ENCODE results near the gene GPS1. TPM values are rescaled to one million over a fixed set of nuclear protein-coding genes. Genes with fewer than 3 reads are reported as not detected.

GPS1 gene
- total and polyA plus RNA-seq, 2 donors from 2014 or later = 99.3 to 149 TPM

- H3K27ac ChIP-seq (ENCODE audit: low read depth in 2 of 2, low read length in 2 of 2) = no peak overlapping the region
- intact Hi-C loops (cut with DNase I) = no loop called here
- no peaks in the 10 kb centered on the region for H3K9me3 ChIP-seq (ENCODE audit: control insufficient read depth in 2 of 3, insufficient read depth in 1 of 3, low read length in 3 of 3)
- DNase-seq = peak in 2 of 5 donors; percentile 49 to 61
- TF ChIP-seq, protein P1, sequence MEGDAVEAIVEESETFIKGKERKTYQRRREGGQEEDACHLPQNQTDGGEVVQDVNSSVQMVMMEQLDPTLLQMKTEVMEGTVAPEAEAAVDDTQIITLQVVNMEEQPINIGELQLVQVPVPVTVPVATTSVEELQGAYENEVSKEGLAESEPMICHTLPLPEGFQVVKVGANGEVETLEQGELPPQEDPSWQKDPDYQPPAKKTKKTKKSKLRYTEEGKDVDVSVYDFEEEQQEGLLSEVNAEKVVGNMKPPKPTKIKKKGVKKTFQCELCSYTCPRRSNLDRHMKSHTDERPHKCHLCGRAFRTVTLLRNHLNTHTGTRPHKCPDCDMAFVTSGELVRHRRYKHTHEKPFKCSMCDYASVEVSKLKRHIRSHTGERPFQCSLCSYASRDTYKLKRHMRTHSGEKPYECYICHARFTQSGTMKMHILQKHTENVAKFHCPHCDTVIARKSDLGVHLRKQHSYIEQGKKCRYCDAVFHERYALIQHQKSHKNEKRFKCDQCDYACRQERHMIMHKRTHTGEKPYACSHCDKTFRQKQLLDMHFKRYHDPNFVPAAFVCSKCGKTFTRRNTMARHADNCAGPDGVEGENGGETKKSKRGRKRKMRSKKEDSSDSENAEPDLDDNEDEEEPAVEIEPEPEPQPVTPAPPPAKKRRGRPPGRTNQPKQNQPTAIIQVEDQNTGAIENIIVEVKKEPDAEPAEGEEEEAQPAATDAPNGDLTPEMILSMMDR (IDR thresholded peaks at IDR 0.05; ENCODE audit: borderline replicate concordance, extremely low read depth, insufficient read depth) = no peak
- H3K27me3 ChIP-seq (ENCODE audit: control insufficient read depth, insufficient read depth, low read length) = no peaks in the 10 kb centered on the region
- no peak for FAIRE-seq
- H3K36me3 ChIP-seq (ENCODE audit: control insufficient read depth in 2 of 3, insufficient read depth in 3 of 3, low read length in 3 of 3) = peaks cover 0 to 2% (median 0%) of the 10 kb centered on the region in 3 donors
- H3K9ac ChIP-seq (ENCODE audit: low read length in 3 of 3) = no peak overlapping the region
- H3K4me3 ChIP-seq (ENCODE audit: low read length in 3 of 3) = no peak overlapping the region
- no peaks in the 10 kb centered on the region for H3K4me1 ChIP-seq (ENCODE audit: control insufficient read depth in 2 of 3, insufficient read depth in 2 of 3, low read depth in 1 of 3, low read length in 3 of 3)
These were observed 25.3 kb downstream of the GPS1 start for GRCh38 chr17:82076785-82077591.

DNA sequence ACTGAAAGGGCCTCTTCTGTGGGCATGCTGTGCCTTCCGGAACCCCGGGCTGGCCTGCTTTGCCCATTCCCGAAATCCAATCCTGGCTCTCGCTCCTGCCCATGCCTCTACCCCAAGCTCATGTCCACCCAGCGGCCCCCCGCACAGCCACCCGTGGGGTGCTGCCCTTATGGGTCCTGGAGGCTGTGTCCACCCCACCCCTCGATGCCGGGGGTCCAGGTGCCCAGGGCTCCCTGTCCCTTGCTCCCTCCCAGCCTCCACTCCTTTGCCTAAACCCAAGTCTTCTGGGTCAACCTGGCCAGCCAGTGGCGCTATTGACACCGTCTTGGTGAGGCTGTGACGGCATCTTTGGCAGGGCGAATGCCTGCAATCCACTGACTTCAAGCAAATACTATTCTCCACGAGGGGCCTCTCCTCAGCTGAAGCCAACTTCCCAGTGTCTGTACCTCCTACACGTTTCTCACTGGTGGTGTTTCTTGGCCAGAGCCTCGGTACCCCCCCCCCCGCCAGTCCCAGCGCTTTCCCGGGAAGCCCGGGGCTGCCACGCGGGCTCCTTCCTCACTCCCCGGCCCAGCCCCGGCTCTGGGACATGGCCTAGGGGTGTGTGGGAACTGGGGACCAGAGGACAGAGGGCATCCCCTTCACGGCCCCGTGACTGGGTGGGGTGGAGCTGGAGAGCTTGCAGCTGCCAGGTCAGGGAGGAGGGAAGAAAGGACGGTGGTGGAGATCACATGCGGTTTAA lies 26.1 kb downstream of the GPS1 start:
- DNase-seq (no peak), FAIRE-seq (no peak)
- H3K9me3 ChIP-seq (ENCODE audit: control insufficient read depth in 2 of 3, insufficient read depth in 1 of 3, low read length in 3 of 3) = no peaks in the 10 kb centered on the region
- H3K27ac ChIP-seq (ENCODE audit: low read depth in 2 of 2, low read length in 2 of 2) = no peak overlapping the region
- H3K27me3 ChIP-seq (ENCODE audit: control insufficient read depth, insufficient read depth, low read length) = no peaks in the 10 kb centered on the region
- peaks cover 0 to 2% (median 2%) of the 10 kb centered on the region in 3 donors for H3K36me3 ChIP-seq (ENCODE audit: control insufficient read depth in 2 of 3, insufficient read depth in 3 of 3, low read length in 3 of 3)
- H3K4me1 ChIP-seq (ENCODE audit: control insufficient read depth in 2 of 3, insufficient read depth in 2 of 3, low read depth in 1 of 3, low read length in 3 of 3) = no peaks in the 10 kb centered on the region
- no peak overlapping the region for H3K4me3 ChIP-seq (ENCODE audit: low read length in 3 of 3)
- TF ChIP-seq, protein P1 (IDR thresholded peaks at IDR 0.05; ENCODE audit: borderline replicate concordance, extremely low read depth, insufficient read depth) = no peak
- intact Hi-C loops (cut with DNase I) = no loop called here
- H3K9ac ChIP-seq (ENCODE audit: low read length in 3 of 3) = no peak overlapping the region

DNA sequence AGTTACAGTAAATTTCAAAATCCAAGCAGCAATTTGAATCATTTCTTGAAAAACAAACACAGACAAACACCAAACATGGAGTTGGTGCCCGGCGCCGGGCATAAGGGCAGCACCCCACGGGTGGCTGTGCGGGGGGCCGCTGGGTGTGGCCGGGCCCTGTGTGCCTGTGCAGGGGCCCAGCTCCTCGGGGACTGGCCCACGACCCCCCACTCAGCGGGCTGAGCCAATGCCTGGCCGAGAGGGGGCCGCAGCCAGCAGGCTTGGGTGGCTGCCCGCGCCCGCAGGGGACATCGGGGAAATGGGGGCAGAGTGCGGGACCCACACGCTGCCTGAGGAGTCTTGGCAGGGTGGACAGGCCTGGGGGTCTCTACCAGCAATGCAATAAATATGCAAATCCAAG lies 26.7 kb downstream of the GPS1 start:
- no peak overlapping the region for H3K4me3 ChIP-seq (ENCODE audit: low read length in 3 of 3)
- H3K36me3 ChIP-seq (ENCODE audit: control insufficient read depth in 2 of 3, insufficient read depth in 3 of 3, low read length in 3 of 3) = peaks cover 0 to 8% (median 2%) of the 10 kb centered on the region in 3 donors
- intact Hi-C loops (cut with DNase I) = no loop called here
- H3K9ac ChIP-seq (ENCODE audit: low read length in 3 of 3) = no peak overlapping the region
- no peak for FAIRE-seq
- DNase-seq = no peak
- TF ChIP-seq, protein P1 (IDR thresholded peaks at IDR 0.05; ENCODE audit: borderline replicate concordance, extremely low read depth, insufficient read depth) = no peak
- no peak overlapping the region for H3K27ac ChIP-seq (ENCODE audit: low read depth in 2 of 2, low read length in 2 of 2)
- no peaks in the 10 kb centered on the region for H3K9me3 ChIP-seq (ENCODE audit: control insufficient read depth in 2 of 3, insufficient read depth in 1 of 3, low read length in 3 of 3)
- H3K4me1 ChIP-seq (ENCODE audit: control insufficient read depth in 2 of 3, insufficient read depth in 2 of 3, low read depth in 1 of 3, low read length in 3 of 3) = no peaks in the 10 kb centered on the region
- H3K27me3 ChIP-seq (ENCODE audit: control insufficient read depth, insufficient read depth, low read length) = no peaks in the 10 kb centered on the region

Data from kidney (tissue), 14 donors.